RPMI8226 (cell line): ENCODE data around the gene DPYSL4.
"Not testable (repeated sequence)": the region's sequence is repeated elsewhere in the genome, so short reads cannot be mapped to it uniquely, and the experiment has no call there.

Experiments used
- DNase-seq: peaks from one replicate; pipeline ENCODE4 v3.0.0-alpha.2; 2015

Gene DPYSL4

DNA sequence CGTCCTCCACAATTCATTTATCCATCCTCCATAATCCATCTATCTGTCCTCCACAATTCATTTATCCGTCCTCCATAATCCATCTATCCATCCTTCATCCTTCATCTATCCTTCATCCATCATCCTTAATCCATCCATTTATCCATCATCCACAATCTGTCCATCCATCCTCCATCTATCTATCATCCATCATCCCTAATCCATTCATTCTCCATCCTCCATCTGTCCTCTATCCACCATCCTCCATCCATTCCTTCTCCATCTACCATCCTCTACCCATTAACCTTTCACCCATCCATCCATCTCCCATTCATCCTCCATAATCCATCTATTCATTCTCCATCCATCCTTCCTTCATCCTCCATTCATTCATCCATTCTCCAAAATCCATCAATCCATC is 36.0 kb upstream of the DPYSL4 start:
- DNase-seq: no peak

- DNase-seq: no peak
Measured at GRCh38 chr10:132151286-132151950, 35.3 kb upstream of the DPYSL4 start.

DNA sequence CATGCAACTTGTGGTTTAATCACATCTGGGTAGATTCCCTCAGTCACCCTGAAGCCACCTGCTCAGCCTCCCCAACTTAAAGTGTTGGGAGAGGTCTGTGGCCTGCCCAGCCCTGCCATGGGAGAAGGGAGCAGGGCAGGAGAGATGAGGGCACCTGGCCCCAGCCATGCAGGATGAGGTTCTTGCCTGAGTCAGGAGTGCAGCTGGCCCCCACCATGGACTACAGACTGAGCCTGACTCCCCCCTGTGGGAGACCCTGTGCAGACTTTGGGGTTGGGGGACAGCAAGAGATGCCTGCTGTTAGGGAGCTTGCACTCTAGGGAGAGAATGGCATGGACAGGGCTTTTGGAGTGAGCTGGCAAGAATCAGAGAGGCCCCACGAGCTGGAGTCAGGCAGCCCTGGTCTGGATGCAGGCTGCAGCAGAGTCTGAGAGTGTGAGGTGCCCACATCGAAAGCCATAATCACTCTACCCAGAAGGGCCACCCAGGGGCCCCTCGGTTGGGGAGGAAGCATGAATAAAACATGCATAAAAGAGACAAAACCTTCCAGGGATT is 34.7 kb upstream of the DPYSL4 start:
- DNase-seq: no peak

- no peak for DNase-seq
Measured at GRCh38 chr10:132152896-132153580, 33.7 kb upstream of the DPYSL4 start.

DNA sequence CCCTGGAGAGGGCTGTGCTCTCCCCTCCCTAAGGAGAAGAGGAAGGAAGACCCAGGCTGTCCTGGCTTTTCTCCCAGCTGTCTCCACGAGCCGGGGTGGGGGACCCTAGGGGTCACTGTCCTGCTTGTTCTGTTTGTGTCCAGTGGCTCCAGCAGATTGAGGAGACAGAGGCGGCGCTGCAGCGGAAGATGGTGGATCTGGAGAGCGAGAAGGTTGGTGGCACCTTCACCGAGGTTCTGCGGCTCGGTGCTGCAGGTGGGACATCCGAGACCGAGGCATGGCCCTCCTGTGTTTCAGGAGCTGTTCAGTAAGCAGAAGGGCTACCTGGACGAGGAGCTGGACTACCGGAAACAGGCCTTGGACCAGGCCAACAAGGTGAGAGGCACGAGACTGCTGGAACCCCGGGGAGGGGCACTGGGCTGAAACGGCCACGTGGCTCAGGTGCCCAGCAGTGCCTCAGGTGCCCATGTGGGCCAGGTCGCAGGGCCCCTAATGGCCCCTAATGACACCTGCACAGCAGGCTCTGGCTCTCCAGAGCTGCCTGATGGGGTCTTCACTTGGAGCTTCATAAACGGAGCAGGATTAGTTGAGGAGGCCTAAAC is 33.0 kb upstream of the DPYSL4 start:
- DNase-seq: no peak

DNA sequence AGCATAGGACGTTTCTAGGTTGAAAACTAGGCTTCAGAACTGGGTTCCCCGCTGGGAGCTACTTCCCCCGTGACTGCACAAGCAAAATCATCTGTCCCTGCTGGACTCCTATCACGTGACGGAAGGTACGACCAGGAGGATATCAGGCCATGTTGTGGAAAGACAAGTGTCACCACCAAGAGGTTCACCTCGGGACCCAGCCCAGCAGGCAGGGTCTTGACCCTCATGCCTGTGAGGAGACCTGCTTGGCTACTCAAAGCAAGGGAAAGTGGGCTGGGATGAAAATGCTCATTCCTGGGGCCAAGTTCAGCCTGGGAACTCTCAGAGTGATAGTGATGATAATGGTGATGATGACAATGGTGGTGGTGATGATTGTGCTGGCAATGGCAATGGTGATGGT is 32.3 kb upstream of the DPYSL4 start:
- DNase-seq: no peak

GRCh38 chr10:132154931-132155330 is 31.8 kb upstream of the DPYSL4 start:
- no peak for DNase-seq

- no peak for DNase-seq
Measured at GRCh38 chr10:132155723-132156381, 30.9 kb upstream of the DPYSL4 start.

DNA sequence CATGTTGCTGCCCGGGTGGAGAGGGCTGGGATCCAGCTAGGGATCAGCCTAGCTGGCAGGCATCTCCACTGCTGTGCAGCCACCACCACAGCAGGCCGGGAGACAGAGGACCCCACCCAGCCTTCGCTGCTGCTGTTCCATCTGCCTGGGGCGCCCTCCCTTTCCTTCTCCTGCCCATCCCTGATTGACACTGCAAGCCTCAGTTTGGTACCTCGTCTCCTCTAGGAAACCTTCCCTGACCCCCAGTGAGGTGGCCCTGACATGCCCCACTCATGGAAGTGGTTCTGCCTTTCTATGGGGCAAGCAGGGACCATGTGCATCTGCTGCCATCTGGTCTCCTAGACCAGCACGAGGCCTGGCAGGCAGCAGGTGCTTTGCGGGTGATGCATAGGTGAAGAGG is 30.4 kb upstream of the DPYSL4 start:
- DNase-seq: no peak

- DNase-seq: no peak
Measured at GRCh38 chr10:132157101-132157500, 29.6 kb upstream of the DPYSL4 start.

DNA sequence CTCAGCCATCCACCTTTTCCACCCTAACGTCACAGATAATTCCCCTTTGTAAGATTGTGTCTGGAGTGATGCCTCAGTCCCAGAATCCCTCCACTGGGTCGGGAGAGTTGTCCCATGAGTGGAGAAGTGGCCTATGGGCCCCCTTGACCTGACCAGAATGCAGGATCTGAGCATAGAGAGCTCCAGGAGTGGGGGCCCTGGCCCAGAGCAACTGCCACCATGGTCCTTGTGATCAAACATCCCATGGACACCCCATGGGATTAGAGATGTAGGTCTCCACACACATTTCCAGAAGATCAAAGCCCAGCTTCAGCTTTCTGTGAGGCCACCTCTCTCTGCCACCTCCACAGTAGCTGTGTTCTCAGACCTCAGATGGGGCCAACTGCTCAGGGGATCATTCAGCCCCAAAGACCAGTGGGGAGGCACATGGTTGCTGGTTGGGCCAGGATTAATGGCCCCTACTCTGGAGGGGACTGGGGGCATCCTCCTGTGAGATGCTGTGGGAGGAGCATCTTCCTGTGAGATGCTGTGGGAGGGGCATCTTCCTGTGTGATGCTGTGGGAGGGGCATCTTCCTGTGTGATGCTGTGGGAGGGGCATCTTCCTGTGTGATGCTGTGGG is 28.5 kb upstream of the DPYSL4 start:
- DNase-seq: peak; percentile 16

- no peak for DNase-seq
Measured at GRCh38 chr10:132158823-132159222, 27.9 kb upstream of the DPYSL4 start.

- DNase-seq: not testable (repeated sequence)
Measured at GRCh38 chr10:132159302-132160230, 27.2 kb upstream of the DPYSL4 start.

GRCh38 chr10:132160231-132160630 is 26.5 kb upstream of the DPYSL4 start:
- DNase-seq: not testable (repeated sequence)

- DNase-seq: not testable (repeated sequence)
Measured at GRCh38 chr10:132160834-132161622, 25.7 kb upstream of the DPYSL4 start.

DNA sequence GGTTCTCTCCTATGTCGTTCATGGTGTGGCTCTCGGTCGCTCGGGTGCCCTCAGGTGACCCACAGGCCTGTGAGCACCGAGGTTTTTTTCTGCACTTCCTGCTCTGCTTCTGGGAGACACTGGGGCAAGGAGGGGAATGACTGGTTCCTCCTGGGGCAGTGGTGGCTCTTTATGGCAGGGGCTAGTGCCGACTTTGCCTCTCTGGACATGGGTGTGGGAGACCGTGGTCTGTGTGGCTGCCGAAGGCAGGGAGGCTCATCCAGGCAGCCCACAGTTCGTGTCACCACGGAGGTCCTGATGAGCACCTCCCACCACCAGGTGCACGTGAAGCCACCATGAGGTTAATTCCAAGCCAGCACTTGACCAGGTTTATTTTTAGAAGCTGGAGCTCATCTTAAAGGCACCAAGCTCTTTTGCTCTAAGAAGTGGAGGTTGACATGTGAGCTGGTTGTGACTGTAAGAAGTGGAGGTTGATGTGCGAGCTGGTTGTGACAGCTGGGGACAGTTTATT is 24.7 kb upstream of the DPYSL4 start:
- peak; percentile 60 for DNase-seq

DNA sequence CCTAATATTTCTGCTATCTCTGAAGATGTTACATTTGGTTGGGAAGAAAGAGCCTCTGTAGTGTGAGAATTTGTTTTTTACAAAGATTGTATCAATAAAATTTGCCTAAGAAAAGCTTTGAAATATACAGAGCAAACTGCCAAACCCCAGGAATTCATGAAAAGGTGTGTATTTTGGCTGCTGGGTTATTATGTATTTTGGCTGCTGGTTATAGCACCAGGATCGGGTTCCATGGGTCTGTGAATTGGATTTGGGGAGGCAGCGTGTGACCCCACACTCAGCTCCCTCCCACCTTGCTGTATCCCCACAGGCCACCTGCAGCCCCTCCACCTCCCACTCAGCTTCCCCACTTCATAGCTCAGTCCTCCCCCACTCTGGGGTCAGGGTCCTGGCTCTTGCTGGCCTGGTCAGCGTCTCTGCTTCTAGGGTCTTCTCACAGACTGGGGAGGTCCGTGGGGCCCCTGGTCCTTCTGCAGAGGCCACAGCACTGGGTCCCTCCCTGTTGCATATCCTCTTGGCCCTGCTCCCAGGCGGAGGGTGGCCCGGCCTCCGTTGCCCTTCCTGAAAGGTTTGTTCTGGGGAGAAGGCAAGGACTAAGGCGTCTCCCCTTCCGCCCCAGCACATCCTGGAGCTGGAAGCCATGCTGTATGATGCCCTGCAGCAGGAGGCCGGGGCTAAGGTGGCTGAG is 24.0 kb upstream of the DPYSL4 start:
- DNase-seq: no peak

DNA sequence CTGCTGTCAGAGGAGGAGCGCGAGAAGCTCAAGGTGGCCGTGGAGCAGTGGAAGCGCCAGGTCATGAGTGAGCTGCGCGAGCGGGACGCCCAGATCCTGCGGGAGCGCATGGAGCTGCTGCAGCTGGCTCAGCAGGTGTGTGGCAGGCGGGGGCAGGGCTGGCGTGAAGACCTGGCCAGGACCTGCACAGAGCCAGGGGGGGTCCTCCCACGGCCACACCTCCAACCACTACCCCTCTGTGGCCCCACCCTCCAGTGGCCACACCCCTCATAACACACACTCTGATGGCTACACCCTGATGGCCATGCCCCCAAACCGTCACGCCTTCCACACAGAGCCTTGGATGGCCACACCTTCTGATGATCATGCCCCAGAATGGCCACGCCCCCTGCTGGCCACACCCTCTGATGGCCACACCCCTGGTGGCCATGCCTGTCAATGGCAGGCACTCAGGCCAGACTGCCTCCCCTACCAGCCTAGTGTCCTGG is 23.4 kb upstream of the DPYSL4 start:
- DNase-seq: peak; percentile 44

- DNase-seq: no peak
Measured at GRCh38 chr10:132163826-132164515, 22.8 kb upstream of the DPYSL4 start.
